GM19395 (cell line): ENCODE measurements around the gene GJD2.

Source experiments
- ATAC-seq: cut with Tn5 transposase; IDR thresholded peaks from one replicate; pipeline ENCODE4 v1.9.1; 2021; ENCODE audit warnings: mild to moderate bottlenecking, moderate library complexity; ENCODE audit not compliant: unreplicated experiment

The GJD2 gene

DNA sequence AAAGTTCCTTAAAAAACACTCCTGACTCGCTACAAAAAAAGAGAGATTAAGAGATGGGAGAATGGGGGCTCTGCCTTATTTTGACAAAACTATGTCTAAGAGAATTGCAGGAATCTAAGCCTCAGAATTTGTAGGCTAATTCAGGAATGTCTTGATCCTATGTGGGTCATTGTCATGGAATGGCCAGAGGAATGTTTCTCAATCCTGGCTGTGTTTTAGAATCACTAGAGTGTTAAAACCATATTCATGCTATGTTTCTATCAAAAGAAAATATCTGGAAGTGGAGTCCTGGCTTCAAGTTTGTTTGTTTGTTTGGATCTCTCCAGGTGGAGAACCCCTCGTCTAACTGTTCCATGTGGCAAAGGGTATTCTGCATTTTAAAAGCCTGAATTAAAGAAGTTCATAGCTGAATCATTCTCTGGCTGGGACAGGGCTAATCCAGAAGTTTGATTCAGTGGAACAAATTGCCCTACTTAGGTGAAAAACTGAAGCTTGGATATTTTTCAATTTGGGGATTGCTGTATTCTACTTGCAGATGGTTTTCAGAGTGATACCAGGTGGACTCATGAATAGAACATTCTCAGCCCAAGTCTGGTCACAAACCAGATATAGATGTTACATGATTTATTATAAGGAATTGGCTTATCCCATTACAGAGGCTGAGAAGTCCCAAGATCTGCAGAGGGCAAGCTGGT, 28.2 kb downstream of the GJD2 start:
- no peak for ATAC-seq

GRCh38 chr15:34725556-34725955, 29.2 kb downstream of the GJD2 start:
- ATAC-seq, result no peak

GRCh38 chr15:34724481-34724880, 30.3 kb downstream of the GJD2 start:
- ATAC-seq, result no peak

DNA sequence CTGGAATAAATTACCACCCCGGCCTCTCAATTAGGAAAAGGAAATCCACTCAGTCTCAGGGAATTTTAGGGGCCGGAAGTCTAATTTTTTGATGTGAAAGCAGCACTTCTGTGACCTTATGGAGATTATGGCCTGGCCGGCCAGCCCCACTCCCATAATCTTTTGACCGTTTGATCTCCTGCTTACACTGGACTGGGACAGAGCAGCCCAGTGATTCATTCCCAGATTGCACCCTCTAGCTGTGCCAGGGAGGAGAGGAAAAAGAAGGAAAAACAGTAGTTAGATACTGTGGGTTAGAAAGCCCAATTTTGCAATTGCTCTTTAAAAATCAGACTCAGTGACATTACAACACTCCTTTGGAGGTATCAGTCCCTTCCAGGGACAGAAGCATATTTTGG, 32.4 kb downstream of the GJD2 start:
- no peak for ATAC-seq

GRCh38 chr15:34721802-34722438, 32.9 kb downstream of the GJD2 start:
- no peak for ATAC-seq

DNA sequence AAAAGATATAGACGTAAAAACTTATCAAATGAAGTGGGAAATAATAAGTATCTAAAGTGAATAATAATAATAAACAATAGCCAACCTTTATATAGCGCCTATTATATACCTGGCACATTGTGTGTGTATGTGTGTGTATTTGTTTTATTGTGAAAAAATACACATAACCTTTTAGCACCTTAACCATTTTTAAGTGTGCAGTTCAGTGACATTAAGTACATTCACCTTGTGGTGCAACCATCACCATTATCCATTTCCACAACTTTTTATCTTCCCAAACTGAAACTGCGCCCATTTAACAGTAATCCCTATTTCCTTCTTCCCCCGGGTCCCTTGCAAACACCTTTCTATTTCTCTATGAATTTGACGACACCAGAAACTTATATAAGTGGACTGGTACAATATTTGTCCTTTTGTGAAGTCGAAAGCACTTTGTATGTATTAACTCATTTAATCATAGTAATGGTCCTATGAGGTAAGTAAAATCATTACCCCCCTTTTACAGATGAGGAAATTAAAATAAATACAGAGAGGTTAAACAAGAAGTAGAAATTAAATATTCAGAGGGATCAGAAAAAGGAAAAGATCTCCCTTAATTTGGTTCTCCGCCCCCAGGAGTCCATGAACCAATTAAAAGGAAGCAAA, 33.5 kb downstream of the GJD2 start:
- ATAC-seq, result no peak

DNA sequence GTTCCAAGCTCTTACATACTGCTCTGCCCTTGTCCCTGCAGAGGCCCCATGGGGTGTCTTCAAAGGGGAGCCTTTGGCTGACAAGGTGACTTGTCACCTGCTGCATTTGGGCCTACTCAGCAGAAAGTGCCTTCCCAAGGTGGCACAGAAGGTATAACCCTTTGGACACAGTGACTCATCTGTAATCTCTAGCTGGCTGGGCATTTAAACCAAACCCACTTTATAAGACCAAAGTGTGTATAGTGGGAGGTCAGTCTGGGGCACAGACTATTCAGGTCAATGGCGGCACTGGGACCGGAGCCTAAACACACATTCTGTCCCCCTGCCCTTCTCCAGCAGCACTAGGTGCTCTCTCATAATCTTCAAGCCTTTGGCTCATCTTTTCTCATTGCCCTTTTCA, 35.1 kb downstream of the GJD2 start:
- ATAC-seq, result no peak

GRCh38 chr15:34718681-34719665, 35.8 kb downstream of the GJD2 start:
- ATAC-seq, result no peak

DNA sequence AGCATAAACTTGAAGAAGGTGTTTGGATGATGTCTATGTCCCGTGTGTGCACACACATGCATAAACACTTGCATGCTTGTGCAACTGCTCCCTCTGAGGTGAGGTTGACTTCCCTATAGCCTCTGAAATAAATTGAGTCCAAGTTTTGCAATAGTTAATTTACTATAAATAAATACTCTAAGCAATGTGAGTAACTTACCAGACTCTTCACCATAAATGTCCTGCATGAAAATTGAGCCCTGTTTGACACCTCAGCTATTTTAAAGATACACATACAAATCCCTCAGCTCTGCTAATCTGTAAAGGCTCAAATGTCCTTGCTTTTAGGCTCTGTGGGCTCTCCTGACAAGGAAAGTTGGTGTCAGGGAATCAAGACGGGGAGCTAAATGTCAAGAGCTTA, 37.1 kb downstream of the GJD2 start:
- ATAC-seq, result no peak

DNA sequence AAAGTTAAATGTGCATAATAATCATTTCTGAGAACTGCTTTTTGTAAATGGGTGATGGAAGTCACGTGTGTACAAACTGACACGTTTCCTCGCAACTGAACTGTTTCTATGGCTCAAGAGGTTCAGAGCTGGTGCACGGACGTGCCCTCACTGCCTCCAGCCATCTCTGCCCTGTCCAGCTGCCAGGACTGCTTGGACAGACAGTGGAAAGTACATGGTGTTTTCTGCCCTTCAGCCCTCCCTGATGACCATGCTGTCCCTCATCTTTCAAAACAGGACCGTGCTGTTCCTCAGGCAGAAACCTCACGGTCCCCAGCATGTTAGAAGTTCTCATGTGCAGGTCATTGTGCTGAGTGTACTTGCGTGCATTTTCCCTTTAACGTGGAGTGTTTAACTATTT, 38.7 kb downstream of the GJD2 start:
- no peak for ATAC-seq

DNA sequence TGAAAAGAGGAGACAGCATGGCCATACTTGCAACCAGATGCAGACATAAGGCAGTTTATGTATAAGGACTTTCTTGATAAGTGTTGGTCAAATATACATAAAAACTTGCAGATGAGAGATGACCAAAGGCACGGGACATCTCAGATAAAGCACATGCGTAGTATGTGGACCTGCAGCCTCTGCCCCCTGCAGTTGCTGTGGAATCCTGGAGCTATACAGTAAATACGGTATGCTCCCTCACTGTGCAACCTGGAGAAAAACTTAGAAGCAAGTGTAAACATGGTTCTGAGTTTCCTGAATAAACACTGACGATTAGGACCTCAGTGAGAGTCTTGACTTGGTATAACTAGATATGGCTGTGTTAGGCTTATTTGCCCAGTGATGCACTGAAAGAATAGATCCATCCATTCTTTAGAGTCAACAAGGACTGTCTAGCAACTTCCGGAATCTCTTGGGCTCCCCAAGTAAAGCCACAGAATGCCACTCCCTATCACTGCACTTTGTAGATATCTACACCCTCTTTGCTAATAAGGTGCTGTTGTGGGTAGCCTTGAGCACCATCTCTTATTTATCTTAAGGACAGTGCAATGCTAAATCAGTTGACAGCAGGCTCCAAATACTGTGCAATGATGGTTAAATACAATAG, 40.2 kb downstream of the GJD2 start:
- no peak for ATAC-seq

DNA sequence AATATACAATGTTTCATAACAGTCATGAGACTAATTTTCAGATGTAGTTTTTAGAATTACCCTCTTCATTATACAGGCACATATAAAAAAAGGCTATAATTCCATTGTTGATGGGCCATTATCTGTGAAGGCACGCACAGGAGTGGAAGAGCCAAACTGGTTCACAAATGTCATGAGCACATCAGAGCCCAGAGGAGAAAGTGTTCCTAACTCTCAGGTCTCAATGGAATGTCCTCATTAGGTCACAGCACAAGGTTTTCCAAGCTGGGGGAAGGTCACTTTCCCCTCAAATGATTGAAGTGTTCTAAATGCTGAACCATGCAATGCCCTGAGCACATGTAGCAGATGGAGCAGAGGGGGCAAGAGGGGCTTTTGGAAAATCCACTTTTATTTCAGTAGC, 41.2 kb downstream of the GJD2 start:
- no peak for ATAC-seq

DNA sequence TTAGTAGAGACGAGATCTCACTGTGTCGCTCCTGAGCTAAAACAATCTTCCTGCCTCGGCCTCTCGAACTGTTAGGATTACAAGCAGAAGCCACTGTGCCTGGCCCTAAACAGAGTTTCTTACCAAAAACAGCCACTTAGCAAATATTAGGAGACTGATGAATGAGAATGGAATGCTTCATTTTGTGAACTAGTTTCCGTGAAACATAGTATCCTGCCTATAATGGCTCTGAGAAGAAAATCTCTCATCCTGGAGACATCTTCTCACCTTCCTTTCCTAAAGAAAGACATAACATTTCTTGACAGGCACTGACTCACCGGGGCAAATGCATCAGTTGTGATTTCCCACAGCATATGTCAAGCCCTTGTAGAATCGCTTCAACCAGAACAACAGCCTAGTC, 44.9 kb downstream of the GJD2 start:
- ATAC-seq, result no peak

- ATAC-seq, result no peak
Observed at GRCh38 chr15:34708422-34708821, 46.4 kb downstream of the GJD2 start.

DNA sequence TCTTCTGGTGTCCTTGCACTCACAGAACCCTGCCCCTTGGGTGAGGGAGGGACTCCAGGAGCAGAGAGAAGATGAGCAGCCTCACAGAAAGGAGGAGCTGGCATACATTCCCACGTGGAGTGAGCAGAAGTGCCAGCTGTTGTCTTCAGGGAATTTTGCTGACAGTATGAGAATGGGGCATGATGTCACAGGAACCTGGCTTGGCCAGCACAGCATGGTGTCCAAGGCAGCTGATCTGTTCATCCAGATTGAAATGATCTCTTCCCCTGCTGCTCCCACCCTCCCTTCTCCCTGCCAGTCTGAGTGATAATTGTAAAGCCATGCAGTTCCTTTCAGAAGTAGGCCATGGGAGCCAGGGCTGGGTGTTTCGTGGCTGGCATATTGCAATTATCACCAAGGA, 53.3 kb downstream of the GJD2 start:
- no peak for ATAC-seq
